Mucosa of descending colon (tissue), 3 donors: Measurements from ENCODE around the gene ALX4. TPM values are rescaled to one million over a fixed set of nuclear protein-coding genes. Genes with fewer than 3 reads are reported as not detected.
A peak's percentile ranks its signal among the peaks of the same experiment; 100 is the strongest.

Source experiments
- ATAC-seq: fragments of 200-7000 bp; cut with Tn5 transposase; one replicate; pipeline ENCODE4 v1.9.1; 2020; ENCODE audit warnings: mild to moderate bottlenecking, moderate library complexity
- DNase-seq, 3 donors: peaks; one replicate each; pipeline ENCODE4 v3.0.0-alpha.2; 2020
- H3K36me3 ChIP-seq: fragments of 200-600 bp; one replicate; pipeline ENCODE4 v1.8.0; 2021; ENCODE audit warnings: low read depth, mild to moderate bottlenecking
- H3K4me1 ChIP-seq: fragments of 200-600 bp; one replicate; pipeline ENCODE4 v1.8.0; 2021; ENCODE audit warnings: low read depth, mild to moderate bottlenecking
- H3K4me3 ChIP-seq: fragments of 200-600 bp; one replicate; pipeline ENCODE4 v1.8.0; 2021; ENCODE audit warnings: mild to moderate bottlenecking
- H3K9me3 ChIP-seq: fragments of 200-600 bp; one replicate; pipeline ENCODE4 v1.8.0; 2021; ENCODE audit warnings: mild to moderate bottlenecking
- intact Hi-C, 2 donors: fragments of 100-400 bp; cut with DNase I in 1 of 2; cut with micrococcal nuclease in 1 of 2; formaldehyde crosslinking; loops; one replicate each; pipeline versions ENCODE4 v1.11.0 to v1.11.1; 2022; cut with DNase I, micrococcal nuclease
- total RNA-seq, 3 donors: library from RNA; stranded (reverse); fragmentation: NEBNext Ultra II Directional in 2 of 3; extraction: Animal tissue kit (Norgen Biotek cat#: 25700) in 2 of 3; gene quantifications; one replicate each; pipeline versions ENCODE4 v1.2.1 to v1.2.4, GENCODE V29; 2021 to 2023
- TF ChIP-seq, protein P1 (sequence below): fragments of 200-600 bp; IDR thresholded peaks from one replicate; pipeline ENCODE4 v1.8.0; 2022; ENCODE audit warnings: antibody characterized with exemption, mild to moderate bottlenecking
- donor health status: DM: no; HTN: no; CAD: no; lungs with moderate emphysema.
- donor health status: DM: no; HTN: no; CAD: no.
- donor health status: DM: no; HTN: yes; CAD: no.

The ALX4 gene
- total RNA-seq, 3 donors from 2014 or later, result not detected

DNA sequence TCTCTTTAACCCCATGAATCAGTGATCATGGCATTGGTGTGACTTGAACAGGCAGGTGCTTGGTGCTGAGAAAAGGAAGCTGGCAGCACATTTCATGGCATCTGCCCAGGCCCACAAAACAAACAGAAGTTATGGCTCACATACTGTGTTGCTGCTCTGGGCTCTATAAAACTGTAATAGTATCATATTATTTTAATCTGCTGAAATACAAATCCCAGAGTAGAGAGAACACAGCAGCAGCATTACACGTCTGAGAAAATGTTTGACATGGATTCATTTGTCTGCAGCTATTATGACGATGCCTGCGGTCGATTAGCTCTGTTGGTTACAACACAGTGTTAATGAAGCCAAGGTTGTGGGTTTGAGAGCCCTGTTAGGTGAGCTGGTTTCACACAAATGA, 80.8 kb downstream of the ALX4 start:
- intact Hi-C loops, result no loop called here
- TF ChIP-seq, protein P1, sequence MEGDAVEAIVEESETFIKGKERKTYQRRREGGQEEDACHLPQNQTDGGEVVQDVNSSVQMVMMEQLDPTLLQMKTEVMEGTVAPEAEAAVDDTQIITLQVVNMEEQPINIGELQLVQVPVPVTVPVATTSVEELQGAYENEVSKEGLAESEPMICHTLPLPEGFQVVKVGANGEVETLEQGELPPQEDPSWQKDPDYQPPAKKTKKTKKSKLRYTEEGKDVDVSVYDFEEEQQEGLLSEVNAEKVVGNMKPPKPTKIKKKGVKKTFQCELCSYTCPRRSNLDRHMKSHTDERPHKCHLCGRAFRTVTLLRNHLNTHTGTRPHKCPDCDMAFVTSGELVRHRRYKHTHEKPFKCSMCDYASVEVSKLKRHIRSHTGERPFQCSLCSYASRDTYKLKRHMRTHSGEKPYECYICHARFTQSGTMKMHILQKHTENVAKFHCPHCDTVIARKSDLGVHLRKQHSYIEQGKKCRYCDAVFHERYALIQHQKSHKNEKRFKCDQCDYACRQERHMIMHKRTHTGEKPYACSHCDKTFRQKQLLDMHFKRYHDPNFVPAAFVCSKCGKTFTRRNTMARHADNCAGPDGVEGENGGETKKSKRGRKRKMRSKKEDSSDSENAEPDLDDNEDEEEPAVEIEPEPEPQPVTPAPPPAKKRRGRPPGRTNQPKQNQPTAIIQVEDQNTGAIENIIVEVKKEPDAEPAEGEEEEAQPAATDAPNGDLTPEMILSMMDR, result no peak
- Histone ChIP-seq H3K4me3 (no peak overlapping the region), H3K36me3 (no peaks in the 10 kb centered on the region), H3K9me3 (no peaks in the 10 kb centered on the region), H3K4me1 (no peaks in the 10 kb centered on the region)
- ATAC-seq (peak; percentile 92), DNase-seq (peak in 2 of 3 donors; percentile 43 to 68)

DNA sequence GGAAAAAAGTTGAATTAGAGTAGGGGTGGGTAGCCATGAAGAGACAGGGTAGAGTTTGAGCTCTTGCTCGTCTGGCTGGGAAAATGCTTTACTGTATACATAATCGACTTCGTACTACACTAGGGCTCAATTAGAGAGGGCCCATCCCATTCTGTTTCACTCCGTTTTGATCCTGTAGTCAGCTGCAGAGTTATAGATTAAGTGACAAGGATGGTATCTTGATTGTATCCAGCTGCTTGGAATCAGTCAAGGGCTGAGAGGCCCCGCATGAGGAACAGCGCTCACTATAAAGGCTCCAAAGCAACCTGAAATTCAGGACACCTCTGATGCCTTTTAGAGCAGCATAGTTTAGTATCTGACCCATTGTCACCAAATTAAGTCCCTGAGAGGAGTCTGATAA, 81.6 kb downstream of the ALX4 start:
- H3K4me1 ChIP-seq, result no peaks in the 10 kb centered on the region
- TF ChIP-seq, protein P1, result no peak
- H3K36me3 ChIP-seq, result no peaks in the 10 kb centered on the region
- no peaks in the 10 kb centered on the region for H3K9me3 ChIP-seq
- H3K4me3 ChIP-seq, result no peak overlapping the region
- intact Hi-C loops, result no loop called here
- no peak for ATAC-seq
- no peak for DNase-seq

DNA sequence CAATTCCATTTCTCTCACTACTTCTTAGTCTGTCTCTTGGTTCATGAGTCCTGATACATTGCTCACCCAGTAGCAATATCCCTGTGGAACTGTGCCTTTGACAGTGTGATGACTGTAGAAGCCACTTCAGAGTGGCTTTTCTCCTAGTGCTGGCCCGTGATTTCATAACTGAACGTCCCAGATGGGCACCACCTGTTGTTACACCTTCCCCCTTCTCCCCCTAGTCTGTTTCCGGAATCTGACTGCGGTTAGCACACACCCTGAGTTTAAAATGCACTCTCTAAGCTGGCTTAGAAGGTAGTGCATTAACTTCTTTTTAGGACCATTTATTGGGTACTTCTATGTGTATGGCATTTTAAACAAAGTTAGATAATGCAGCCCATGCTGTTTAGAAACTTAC, 83.0 kb downstream of the ALX4 start:
- Histone ChIP-seq H3K36me3 (no peaks in the 10 kb centered on the region), H3K9me3 (no peaks in the 10 kb centered on the region), H3K4me3 (no peak overlapping the region), H3K4me1 (no peaks in the 10 kb centered on the region)
- intact Hi-C loops, result no loop called here
- DNase-seq, result no peak
- peak; percentile 51 for ATAC-seq
- TF ChIP-seq, protein P1, result no peak

DNA sequence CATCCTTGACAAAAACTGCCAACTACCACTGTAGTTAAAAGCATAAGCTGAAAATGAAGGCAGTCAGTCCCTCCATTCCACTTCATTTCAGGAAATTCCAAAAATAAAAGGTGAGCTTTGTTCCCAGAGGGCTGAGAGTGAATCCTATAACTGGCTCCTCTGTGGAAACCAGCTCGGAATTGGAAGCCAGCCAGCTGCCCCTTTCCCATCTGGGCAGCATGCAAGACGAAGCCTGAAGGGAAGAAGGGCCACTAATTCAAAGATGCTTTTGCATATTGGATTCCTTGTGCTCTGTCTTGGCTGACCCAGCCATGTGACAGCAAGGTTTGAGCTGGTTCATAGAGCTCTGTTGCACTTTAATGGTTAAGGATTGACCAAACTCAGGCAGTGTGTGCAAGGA, 83.4 kb downstream of the ALX4 start:
- Histone ChIP-seq H3K4me1 (no peaks in the 10 kb centered on the region), H3K9me3 (no peaks in the 10 kb centered on the region), H3K36me3 (no peaks in the 10 kb centered on the region), H3K4me3 (no peak overlapping the region)
- ATAC-seq (no peak), DNase-seq (no peak)
- TF ChIP-seq, protein P1, result no peak
- intact Hi-C loops, result no loop called here

DNA sequence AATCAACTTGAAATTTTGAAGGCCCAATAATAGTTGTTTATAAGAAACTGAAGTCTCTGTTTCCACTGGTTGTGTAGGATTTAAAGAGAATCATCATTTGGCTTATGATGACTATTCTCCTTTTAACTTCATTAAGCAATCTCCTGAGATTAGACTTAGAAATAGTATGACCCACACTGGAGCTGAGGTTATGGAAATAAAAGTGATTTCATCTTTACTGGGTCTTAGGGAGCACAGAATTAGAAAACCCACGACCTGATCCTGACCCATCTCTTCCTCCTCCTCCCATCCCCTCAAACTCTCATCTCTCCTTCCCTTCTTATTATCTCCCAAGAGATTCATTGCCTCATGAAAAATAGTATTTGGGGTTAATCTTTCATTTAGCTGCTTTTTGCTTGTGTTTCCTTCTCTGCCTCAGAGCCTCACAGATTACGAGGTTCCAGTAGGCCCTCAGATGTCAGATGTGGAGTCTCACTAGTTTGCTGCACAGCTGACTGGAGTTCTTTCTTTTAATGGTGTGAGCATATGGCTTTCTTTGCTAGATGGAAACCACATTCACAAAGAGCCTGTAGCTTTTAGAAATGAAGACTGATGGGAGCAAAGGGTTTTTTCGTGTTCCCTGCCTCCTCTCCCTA, 85.0 kb downstream of the ALX4 start:
- H3K4me3 ChIP-seq, result no peak overlapping the region
- no peaks in the 10 kb centered on the region for H3K4me1 ChIP-seq
- H3K36me3 ChIP-seq, result no peaks in the 10 kb centered on the region
- DNase-seq, result no peak
- no peaks in the 10 kb centered on the region for H3K9me3 ChIP-seq
- intact Hi-C loops, result no loop called here
- no peak for ATAC-seq
- TF ChIP-seq, protein P1, result no peak

DNA sequence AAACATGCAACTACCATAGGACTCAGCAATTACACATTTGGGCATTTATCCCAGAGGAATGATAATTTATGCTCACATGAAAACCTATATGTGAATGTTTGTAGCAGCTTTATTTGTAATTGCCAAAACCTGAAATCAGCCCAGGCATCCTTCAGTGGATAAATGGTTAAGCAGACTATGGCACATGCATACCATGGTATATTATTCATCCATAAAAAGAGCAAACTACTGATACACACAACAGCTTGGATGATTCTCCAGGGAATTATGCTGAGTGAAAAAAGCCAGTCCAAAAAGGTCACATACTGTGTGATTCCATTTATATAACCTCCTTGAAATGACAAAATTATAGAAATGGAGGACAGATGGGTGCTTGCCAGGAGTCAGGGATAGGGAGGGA, 86.7 kb downstream of the ALX4 start:
- no peak for ATAC-seq
- no peak for DNase-seq
- TF ChIP-seq, protein P1, result no peak
- H3K4me3 ChIP-seq, result no peak overlapping the region
- no peaks in the 10 kb centered on the region for H3K4me1 ChIP-seq
- intact Hi-C loops, result no loop called here
- H3K36me3 ChIP-seq, result no peaks in the 10 kb centered on the region
- H3K9me3 ChIP-seq, result no peaks in the 10 kb centered on the region
